Activated CD4-positive, alpha-beta T cell treated with anti-CD3 and anti-CD28 coated beads for 4 hours (primary cell): ENCODE measurements around the gene TBCA.
"Not testable (repeated sequence)": the region's sequence is repeated elsewhere in the genome, so short reads cannot be mapped to it uniquely, and the experiment has no call there.

ENCODE experiments used
- DNase-seq, 2 donors: peaks; one replicate each; pipeline ENCODE4 v3.0.0-alpha.2; 2020

Gene TBCA

GRCh38 chr5:77699569-77699968, 76.6 kb downstream of the TBCA start:
- DNase-seq = not testable (repeated sequence)

- no peak for DNase-seq
Observed at GRCh38 chr5:77698920-77699319, 77.2 kb downstream of the TBCA start.

- DNase-seq = no peak
Observed at GRCh38 chr5:77697692-77698091, 78.4 kb downstream of the TBCA start.

DNA sequence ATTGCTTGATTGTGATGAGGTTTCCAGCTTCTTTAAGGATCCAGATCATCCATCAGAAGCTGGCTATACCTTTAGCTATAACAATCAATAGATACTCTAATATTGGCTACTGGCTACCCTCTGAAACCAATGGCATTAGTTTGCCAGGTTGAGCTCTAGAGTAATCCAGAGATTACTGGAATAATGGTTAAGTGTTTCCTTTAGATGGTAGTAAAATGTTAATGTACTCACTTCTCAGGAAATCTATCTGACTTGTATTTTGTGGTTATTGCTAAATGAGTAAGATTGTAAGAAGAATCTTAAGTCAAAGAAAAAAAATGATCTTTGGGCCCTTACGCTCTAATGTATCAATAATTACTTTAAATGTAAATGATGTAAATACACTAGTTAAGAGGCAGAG, 80.0 kb downstream of the TBCA start:
- no peak for DNase-seq

GRCh38 chr5:77693913-77694312, 82.2 kb downstream of the TBCA start:
- no peak for DNase-seq

- DNase-seq = no peak
Observed at GRCh38 chr5:77683171-77683732, 92.9 kb downstream of the TBCA start.

DNA sequence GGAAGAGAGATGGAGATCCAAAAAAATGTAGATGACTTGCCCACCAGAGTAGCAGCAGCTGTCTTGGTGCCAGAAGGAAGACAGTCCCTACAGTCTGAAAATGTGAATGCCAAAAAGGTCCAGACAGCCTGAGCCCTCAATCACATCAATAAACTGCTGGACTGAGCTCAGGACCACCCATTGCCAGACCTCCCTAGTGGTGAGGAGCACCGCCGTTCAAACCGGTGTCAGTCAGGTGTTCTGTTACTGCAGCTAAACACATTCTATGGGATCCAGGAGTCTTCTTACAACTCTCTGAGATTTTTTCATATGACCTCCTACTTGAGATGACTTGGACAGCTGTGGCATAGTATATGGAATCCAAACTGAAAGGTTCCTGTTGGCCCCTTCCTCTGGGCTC, 105.6 kb downstream of the TBCA start:
- DNase-seq = no peak

DNA sequence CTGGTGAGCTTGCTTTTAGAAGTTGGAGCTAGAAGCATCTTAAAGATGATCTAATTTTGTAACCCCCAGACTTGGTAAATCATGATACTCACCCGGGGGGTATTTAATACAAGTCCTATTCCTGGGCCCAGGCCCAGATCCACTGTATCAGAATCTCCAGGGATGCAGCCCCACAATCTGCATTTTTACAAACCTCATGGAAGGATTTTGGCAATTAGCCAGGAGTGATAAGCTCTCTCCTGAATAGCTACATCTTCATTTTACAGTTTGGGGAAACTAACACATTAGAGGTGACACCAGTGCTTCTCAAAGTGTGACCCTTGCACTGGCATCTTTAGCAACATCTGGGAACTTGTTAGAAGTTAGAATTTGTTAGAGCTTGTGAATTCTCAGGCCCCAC, 106.5 kb downstream of the TBCA start:
- no peak for DNase-seq

DNA sequence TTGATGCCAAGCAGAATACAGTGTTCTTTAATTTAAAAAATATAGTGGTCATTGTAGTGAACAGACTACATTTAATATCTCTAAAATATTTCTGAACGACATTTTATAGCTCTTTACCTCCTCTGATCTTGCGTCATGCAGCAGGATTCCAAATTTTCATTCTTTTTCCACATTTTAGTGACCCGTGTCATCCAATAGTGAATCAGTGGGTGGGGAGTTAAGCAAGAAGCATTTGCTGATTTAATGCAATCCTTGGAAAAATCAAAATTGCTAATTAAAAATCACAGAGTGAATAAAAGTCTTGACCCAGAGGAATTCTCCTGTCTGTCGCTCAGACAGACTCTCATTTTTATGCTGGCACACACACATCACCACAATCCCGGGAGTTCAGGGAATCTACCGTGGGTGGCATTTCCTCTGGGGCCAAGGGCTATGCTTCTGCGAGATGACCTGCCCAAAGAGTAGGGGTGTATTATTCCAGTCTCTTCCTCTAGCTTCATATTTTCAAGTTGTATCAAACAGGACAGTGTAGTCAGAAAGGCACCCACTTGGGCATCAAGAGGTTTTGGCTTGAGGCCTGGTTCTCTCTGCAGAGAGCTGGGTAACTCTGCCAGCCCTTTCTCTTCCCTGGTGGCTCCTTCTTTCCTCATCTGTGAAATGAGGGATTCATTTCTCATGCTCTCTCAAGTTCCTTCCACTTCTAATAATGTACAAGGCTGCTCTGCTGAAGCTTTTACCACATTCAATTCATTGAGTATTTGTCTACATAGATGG, 112.9 kb downstream of the TBCA start:
- DNase-seq = no peak

GRCh38 chr5:77662635-77663034, 113.5 kb downstream of the TBCA start:
- no peak for DNase-seq

- DNase-seq = no peak
Observed at GRCh38 chr5:77658662-77659061, 117.5 kb downstream of the TBCA start.

- no peak for DNase-seq
Observed at GRCh38 chr5:77651343-77651742, 124.8 kb downstream of the TBCA start.

GRCh38 chr5:77650686-77651085, 125.5 kb downstream of the TBCA start:
- no peak for DNase-seq

DNA sequence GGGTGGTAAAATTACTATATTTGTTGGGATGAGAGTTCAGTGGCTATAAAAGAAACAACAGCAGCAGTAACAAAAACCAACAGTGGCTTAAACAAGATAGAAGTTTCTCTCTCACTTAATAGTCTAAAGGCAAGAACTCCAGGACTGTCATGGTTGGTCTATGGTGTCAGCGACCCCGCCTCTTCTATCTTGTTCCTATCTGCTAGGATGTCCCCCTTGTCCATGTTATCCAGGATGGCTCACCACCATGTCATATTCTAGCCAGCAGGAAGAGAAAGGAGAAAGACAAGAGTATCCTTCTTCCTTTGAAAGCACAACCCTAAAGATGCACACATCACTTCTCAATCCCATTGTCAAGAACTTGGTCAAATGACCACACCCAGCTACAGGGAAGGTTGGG, 126.4 kb downstream of the TBCA start:
- DNase-seq = no peak

DNA sequence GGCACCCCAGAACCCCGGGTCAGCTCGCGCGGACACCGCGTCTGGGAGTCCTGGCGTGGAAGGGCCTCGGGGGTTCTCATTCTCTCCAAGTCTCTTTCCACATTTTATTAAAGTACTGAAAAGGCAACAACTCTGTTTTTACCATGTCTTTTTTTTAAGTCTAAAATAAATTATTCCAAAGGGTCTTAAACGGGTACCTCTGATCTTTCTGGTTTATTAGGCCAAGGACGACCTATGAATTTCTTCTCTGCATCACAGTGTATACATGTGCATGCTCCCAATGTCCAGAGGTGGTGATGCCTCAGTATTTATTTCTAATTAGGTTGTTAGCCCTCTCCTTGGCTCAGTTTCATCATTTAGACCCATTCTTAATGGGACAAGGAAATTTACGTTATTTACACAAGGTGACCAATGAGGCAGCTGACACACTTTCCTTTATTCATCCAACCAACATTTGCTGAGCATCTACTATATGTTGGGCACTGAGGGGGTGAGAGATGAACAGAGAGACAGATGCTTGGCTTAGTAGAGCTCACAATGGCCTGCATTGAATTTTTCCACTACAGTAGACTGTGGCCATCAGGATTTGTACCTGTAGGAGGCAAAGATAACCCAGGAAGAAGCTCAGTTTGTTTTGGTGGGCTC, 130.0 kb downstream of the TBCA start:
- DNase-seq = no peak

- DNase-seq = peak in 1 of 2 donors; percentile 20
Observed at GRCh38 chr5:77645158-77645994, 130.8 kb downstream of the TBCA start.

GRCh38 chr5:77644371-77645157, 131.6 kb downstream of the TBCA start:
- no peak for DNase-seq

DNA sequence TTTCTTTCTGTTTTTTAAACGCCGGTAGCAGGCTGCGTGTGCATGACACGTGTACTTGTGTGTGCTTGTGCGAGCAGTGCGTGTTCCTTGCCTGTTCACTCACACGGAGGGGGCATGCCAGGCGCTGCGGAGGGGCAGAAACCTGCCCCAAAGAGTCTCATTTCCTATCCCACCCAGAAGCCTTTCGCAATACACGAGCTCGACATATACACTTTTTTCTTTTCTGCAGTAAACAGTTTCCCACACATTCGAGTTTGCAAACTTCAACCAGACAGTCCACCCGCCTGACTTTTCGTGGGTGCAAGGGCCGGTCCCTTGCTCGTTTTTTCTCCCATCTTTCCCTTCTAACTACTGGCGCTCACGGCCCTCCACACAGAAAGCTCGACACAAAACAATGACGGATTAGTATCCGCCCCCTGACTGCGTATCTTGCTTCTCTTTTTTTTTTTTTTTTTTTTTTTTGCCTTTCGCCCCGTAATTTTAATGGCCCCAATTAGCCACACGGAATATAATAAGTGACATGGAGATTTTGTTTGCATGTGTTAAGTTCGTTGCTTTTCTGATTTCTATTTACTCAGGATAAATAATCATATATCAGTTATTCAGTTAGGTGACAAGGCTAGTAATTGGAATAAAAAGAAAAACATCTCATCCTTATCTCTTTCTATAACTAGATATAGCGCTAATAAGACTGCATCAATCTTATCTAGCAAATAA, 132.3 kb downstream of the TBCA start:
- DNase-seq = no peak

DNA sequence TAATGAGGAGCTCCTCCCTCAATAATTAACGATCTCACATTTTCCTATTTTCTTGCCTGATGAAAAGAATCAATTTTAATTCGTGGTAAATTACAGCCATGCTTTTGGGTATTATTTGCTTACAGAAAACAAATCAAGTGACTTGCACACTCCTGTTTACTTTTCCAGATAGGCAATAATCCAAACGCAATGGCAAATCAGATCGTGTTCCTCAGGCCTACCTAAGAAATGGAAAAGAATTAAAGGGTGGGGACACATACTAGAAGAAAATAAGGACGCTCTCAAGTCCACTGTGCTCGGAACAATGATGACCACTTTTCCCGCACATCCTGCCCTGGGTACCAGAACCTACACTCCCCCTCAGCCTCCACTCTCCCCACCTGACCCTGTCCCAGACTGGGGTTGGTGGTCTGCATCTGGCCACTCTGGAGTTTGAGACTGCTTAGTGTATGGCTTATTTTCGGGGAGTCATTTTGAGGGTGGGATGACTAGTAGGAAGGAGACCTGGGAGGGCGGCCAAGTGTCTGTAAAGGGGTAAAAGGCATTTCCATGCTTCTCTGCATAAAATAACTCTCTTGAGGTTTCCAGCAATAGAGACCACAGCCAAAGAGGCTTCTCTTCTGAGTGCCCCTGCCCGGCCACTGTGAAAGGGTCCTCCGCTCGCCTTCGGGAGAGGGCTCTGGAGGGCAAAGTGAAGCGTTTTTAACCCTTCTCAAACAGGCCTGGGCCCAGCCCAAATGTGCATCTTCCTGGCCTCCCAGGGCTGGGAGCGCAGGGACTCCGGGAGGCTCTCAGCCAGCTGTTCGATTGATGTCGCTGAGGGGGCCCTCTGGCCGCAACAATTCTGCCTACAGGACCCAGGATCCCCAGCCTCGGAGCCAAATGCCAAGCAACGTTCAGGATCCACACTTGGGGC, 133.1 kb downstream of the TBCA start:
- DNase-seq = no peak

DNA sequence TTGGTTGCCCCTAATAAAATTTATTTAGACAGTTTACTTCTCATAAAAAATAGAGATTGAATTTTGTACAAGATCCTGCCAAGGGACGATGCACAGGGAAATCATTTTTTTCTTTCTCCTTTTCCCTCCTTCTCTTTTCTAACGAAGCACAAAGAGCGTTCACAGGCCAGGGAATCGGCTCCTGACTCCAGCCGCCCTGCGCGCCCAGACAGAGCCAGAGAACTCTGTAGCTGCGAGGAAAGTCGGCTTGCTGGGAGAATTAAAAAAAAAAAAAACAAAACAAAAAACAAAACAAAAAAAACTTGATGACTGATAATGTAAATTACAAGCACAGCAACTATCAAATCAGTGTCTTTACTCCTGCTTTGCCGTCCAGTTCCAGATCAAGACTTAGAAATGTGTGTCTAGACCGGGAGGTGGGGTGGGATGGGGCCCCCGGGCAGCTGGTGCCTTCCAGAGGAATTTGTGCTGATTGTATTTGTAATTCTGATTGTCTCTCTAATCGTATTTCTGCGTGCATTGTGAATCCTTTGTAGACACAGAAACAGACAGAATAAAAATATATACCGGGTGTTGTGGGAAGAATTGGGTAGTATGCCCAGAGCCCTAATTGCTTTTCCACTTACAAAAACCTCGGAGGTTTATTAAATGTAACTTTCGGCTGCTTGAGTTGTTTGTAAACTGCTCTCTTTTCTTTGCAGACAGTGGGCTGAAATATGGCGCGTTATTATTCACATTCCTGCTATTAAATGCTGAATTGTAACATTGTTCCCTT, 134.0 kb downstream of the TBCA start:
- DNase-seq = no peak
